Posterior vena cava (tissue), 2 donors: ENCODE results near the gene AWAT2. TPM values are rescaled to one million over a fixed set of nuclear protein-coding genes. Genes with fewer than 3 reads are reported as not detected.

Source experiments
- DNase-seq: peaks from one replicate; pipeline ENCODE4 v3.0.0-alpha.2; 2020; ENCODE audit warnings: low spot score
- intact Hi-C, 2 donors: fragments of 100-400 bp; cut with DNase I; formaldehyde crosslinking; loops; one replicate each; pipeline versions ENCODE4 v1.14.1 to v1.14.2; 2022 to 2023
- total RNA-seq, 2 donors: library from RNA; stranded (reverse); fragmentation: NEBNext Ultra II Directional; extraction: Animal tissue kit (Norgen Biotek cat#: 25700); gene quantifications; one replicate each; pipeline ENCODE4 v1.2.1, GENCODE V29; 2021
- donor health status: DM: yes; HTN: yes; CAD: no.
- donor health status: DM: yes; HTN: yes; CAD: no.

Gene AWAT2
- total RNA-seq, 2 donors from 2014 or later, result not detected

- no peak for DNase-seq
- intact Hi-C loops, result no loop called here
These were observed 6.1 kb downstream of the AWAT2 start for GRCh38 chrX:70043685-70044084.

- DNase-seq, result no peak
- intact Hi-C loops, result no loop called here
These were observed 7.1 kb downstream of the AWAT2 start for GRCh38 chrX:70042399-70043371.

- intact Hi-C loops, result no loop called here
- DNase-seq, result no peak
These were observed 7.7 kb downstream of the AWAT2 start for GRCh38 chrX:70041993-70042392.

GRCh38 chrX:70039758-70040157, 10.0 kb downstream of the AWAT2 start:
- DNase-seq, result no peak
- intact Hi-C loops, result no loop called here

GRCh38 chrX:70038951-70039350, 10.8 kb downstream of the AWAT2 start:
- intact Hi-C loops, result no loop called here

GRCh38 chrX:70038515-70038914, 11.2 kb downstream of the AWAT2 start:
- intact Hi-C loops, result no loop called here
- no peak for DNase-seq

More at GRCh38 chrX:70038951-70039350, 10.8 kb downstream of the AWAT2 start:
- no peak for DNase-seq

- no peak for DNase-seq
- intact Hi-C loops, result loop anchor here in 1 of 2 donors (5.0 kb wide), 1 partner anchor 497 kb away; no protein-coding TSS in a partner anchor
These were observed 15.1 kb downstream of the AWAT2 start for GRCh38 chrX:70034646-70035045.

- intact Hi-C loops, result loop anchor here in 1 of 2 donors (5.0 kb wide), 1 partner anchor 496 kb away; no protein-coding TSS in a partner anchor
- DNase-seq, result no peak
These were observed 16.2 kb downstream of the AWAT2 start for GRCh38 chrX:70033348-70034051.

GRCh38 chrX:70032792-70033191, 16.9 kb downstream of the AWAT2 start:
- intact Hi-C loops, result loop anchor here in 1 of 2 donors (5.0 kb wide), 1 partner anchor 495 kb away; no protein-coding TSS in a partner anchor
- DNase-seq, result no peak

GRCh38 chrX:70030301-70030767, 19.4 kb downstream of the AWAT2 start:
- intact Hi-C loops, result loop anchor here in 1 of 2 donors (5.0 kb wide), 1 partner anchor 493 kb away; no protein-coding TSS in a partner anchor
- DNase-seq, result no peak

- intact Hi-C loops, result loop anchor here in 1 of 2 donors (5.0 kb wide), 1 partner anchor 493 kb away; no protein-coding TSS in a partner anchor
- no peak for DNase-seq
These were observed 19.9 kb downstream of the AWAT2 start for GRCh38 chrX:70029863-70030262.

- no peak for DNase-seq
- intact Hi-C loops, result no loop called here
These were observed 22.9 kb downstream of the AWAT2 start for GRCh38 chrX:70026851-70027200.

GRCh38 chrX:70026112-70026850, 23.5 kb downstream of the AWAT2 start:
- DNase-seq, result no peak
- intact Hi-C loops, result no loop called here

- DNase-seq, result no peak
- intact Hi-C loops, result no loop called here
These were observed 24.3 kb downstream of the AWAT2 start for GRCh38 chrX:70025464-70025863.

GRCh38 chrX:70022616-70023015, 27.1 kb downstream of the AWAT2 start:
- intact Hi-C loops, result no loop called here
- no peak for DNase-seq

GRCh38 chrX:70016513-70016912, 33.2 kb downstream of the AWAT2 start:
- no peak for DNase-seq
- intact Hi-C loops, result no loop called here

GRCh38 chrX:70013466-70014381, 36.0 kb downstream of the AWAT2 start:
- intact Hi-C loops, result no loop called here

GRCh38 chrX:70012756-70013155, 37.0 kb downstream of the AWAT2 start:
- DNase-seq, result no peak
- intact Hi-C loops, result no loop called here

More at GRCh38 chrX:70013466-70014381, 36.0 kb downstream of the AWAT2 start:
- DNase-seq, result no peak
